Activated CD4-positive, alpha-beta T cell treated with anti-CD3 and anti-CD28 coated beads for 36 hours (primary cell): ENCODE results near the gene ADORA1. TPM values are rescaled to one million over a fixed set of nuclear protein-coding genes. Genes with fewer than 3 reads are reported as not detected.
A peak's percentile ranks its signal among the peaks of the same experiment; 100 is the strongest.

Source experiments
- ATAC-seq: fragments of 200-7000 bp; cut with Tn5 transposase; one replicate; pipeline ENCODE4 v1.10.0; 2021; ENCODE audit warnings: mild to moderate bottlenecking, moderate library complexity
- CTCF ChIA-PET: fragments of 350-600 bp; sonication (Branson Sonifier 250); formaldehyde crosslinking; loops from one replicate; lab custom pipeline; 2021; ENCODE audit warnings: antibody characterized with exemption; lab: Charles Lee
- POLR2A ChIA-PET: fragments of 350-600 bp; sonication (Branson Sonifier 250); formaldehyde crosslinking; loops from one replicate; lab custom pipeline; 2021; ENCODE audit warnings: antibody characterized with exemption, inconsistent platforms; lab: Charles Lee
- DNase-seq: peaks from one replicate; pipeline ENCODE4 v3.0.0-alpha.2; 2020
- H3K27ac Mint-ChIP-seq: one replicate; pipeline ENCODE4 v1.8.0; 2021; ENCODE audit warnings: mixed read lengths
- H3K27me3 Mint-ChIP-seq: one replicate; pipeline ENCODE4 v1.8.0; 2021; ENCODE audit warnings: mixed read lengths
- H3K36me3 Mint-ChIP-seq: one replicate; pipeline ENCODE4 v1.8.0; 2021; ENCODE audit warnings: low read depth, mixed read lengths
- H3K4me1 Mint-ChIP-seq: one replicate; pipeline ENCODE4 v1.8.0; 2021; ENCODE audit warnings: mixed read lengths
- H3K4me3 Mint-ChIP-seq: one replicate; pipeline ENCODE4 v1.8.0; 2021; ENCODE audit warnings: mild to moderate bottlenecking, moderate library complexity, mixed read lengths
- H3K9me3 Mint-ChIP-seq: one replicate; pipeline ENCODE4 v1.8.0; 2021; ENCODE audit warnings: low read depth, mixed read lengths
- intact Hi-C, 2 experiments: fragments of 100-400 bp; cut with DNase I in 1 of 2; cut with micrococcal nuclease in 1 of 2; formaldehyde crosslinking; loops; one replicate each; pipeline versions ENCODE4 v1.14.2 to v1.15.1; 2022 to 2024; cut with DNase I, micrococcal nuclease
- total RNA-seq, 2 experiments: library from RNA; stranded (reverse); gene quantifications; one replicate each; pipeline ENCODE4 v1.2.3, GENCODE V29; 2021

Gene ADORA1
- total RNA-seq, 2 experiments from 2014 or later = not detected

GRCh38 chr1:203210988-203211387 lies 83.5 kb downstream of the ADORA1 start:
- DNase-seq = no peak

GRCh38 chr1:203211812-203212211 lies 84.3 kb downstream of the ADORA1 start:
- CTCF ChIA-PET = interaction anchor here (1.0 to 1.2 kb wide), 2 partner anchors 64 to 84 kb away, joined by 3 to 4 read pairs; partner anchors contain the start of gene ADORA1
- Mint-ChIP-seq H3K27ac (no peak overlapping the region), H3K4me3 (no peak overlapping the region), H3K4me1 (no peaks in the 10 kb centered on the region), H3K9me3 (no peaks in the 10 kb centered on the region), H3K36me3 (no peaks in the 10 kb centered on the region), H3K27me3 (peaks cover 7% of the 10 kb centered on the region)
- no peak for ATAC-seq
- intact Hi-C loops = no loop called here
- DNase-seq = no peak
- POLR2A ChIA-PET = interaction anchor here (0.5 kb wide), 1 partner anchor 409 kb away, joined by 11 read pairs; no protein-coding TSS in a partner anchor

More at GRCh38 chr1:203210988-203211387, 83.5 kb downstream of the ADORA1 start:
- no peak overlapping the region for H3K27ac Mint-ChIP-seq
- no peaks in the 10 kb centered on the region for H3K9me3 Mint-ChIP-seq
- ChIA-PET CTCF (interaction anchor here (0.6 to 1.0 kb wide), 3 partner anchors 56 to 492 kb away, joined by 3 to 4 read pairs (median 3); no protein-coding TSS in a partner anchor), POLR2A (no interaction called here)
- H3K4me1 Mint-ChIP-seq = no peaks in the 10 kb centered on the region
- peaks cover 2% of the 10 kb centered on the region for H3K27me3 Mint-ChIP-seq
- no peak for ATAC-seq
- H3K4me3 Mint-ChIP-seq = no peak overlapping the region
- intact Hi-C loops = no loop called here
- no peaks in the 10 kb centered on the region for H3K36me3 Mint-ChIP-seq

GRCh38 chr1:203213126-203213525 lies 85.6 kb downstream of the ADORA1 start:
- H3K27me3 Mint-ChIP-seq = peaks cover 7% of the 10 kb centered on the region
- ATAC-seq (no peak), DNase-seq (no peak)
- H3K4me1 Mint-ChIP-seq = no peaks in the 10 kb centered on the region
- ChIA-PET POLR2A (no interaction called here), CTCF (interaction anchor here (0.9 kb wide), 1 partner anchor 174 kb away, joined by 3 read pairs; no protein-coding TSS in a partner anchor)
- H3K36me3 Mint-ChIP-seq = no peaks in the 10 kb centered on the region
- no peak overlapping the region for H3K27ac Mint-ChIP-seq
- H3K9me3 Mint-ChIP-seq = no peaks in the 10 kb centered on the region
- no peak overlapping the region for H3K4me3 Mint-ChIP-seq
- intact Hi-C loops = no loop called here

- Mint-ChIP-seq H3K27ac (no peak overlapping the region), H3K27me3 (peaks cover 7% of the 10 kb centered on the region), H3K4me3 (no peak overlapping the region), H3K36me3 (no peaks in the 10 kb centered on the region), H3K9me3 (no peaks in the 10 kb centered on the region), H3K4me1 (no peaks in the 10 kb centered on the region)
- intact Hi-C loops = no loop called here
- ATAC-seq (no peak), DNase-seq (no peak)
- POLR2A ChIA-PET = no interaction called here
- CTCF ChIA-PET = interaction anchor here (0.6 to 4.4 kb wide), 29 partner anchors 8 to 1861 kb away, joined by 3 to 67 read pairs (median 4); partner anchors contain the start of gene CHI3L1
These were observed 87.3 kb downstream of the ADORA1 start for GRCh38 chr1:203214871-203215270.

- Mint-ChIP-seq H3K9me3 (no peaks in the 10 kb centered on the region), H3K27ac (no peak overlapping the region), H3K27me3 (peaks cover 7% of the 10 kb centered on the region), H3K4me3 (no peak overlapping the region), H3K36me3 (no peaks in the 10 kb centered on the region), H3K4me1 (no peaks in the 10 kb centered on the region)
- no peak for ATAC-seq
- intact Hi-C loops = no loop called here
- POLR2A ChIA-PET = no interaction called here
- CTCF ChIA-PET = interaction anchor here (0.6 to 4.4 kb wide), 46 partner anchors 9 to 729 kb away, joined by 3 to 67 read pairs (median 4); partner anchors contain the start of genes ADORA1 and CHI3L1
- DNase-seq = no peak
These were observed 88.0 kb downstream of the ADORA1 start for GRCh38 chr1:203215573-203215972.

GRCh38 chr1:203216274-203217138 lies 89.0 kb downstream of the ADORA1 start:
- intact Hi-C loops = loop anchor here (1.0 to 2.0 kb wide), 4 partner anchors 44 to 177 kb away; no protein-coding TSS in a partner anchor
- Mint-ChIP-seq H3K9me3 (no peaks in the 10 kb centered on the region), H3K27ac (no peak overlapping the region), H3K36me3 (no peaks in the 10 kb centered on the region), H3K4me3 (no peak overlapping the region), H3K4me1 (no peaks in the 10 kb centered on the region), H3K27me3 (peaks cover 7% of the 10 kb centered on the region)
- DNase-seq (peak; percentile 71), ATAC-seq (peak; percentile 80)
- CTCF ChIA-PET = interaction anchor here (0.6 to 4.4 kb wide), 44 partner anchors 8 to 1581 kb away, joined by 3 to 67 read pairs (median 4); partner anchors contain the start of gene ADORA1
- POLR2A ChIA-PET = no interaction called here

Other genes with a start within 250 kb of the ADORA1 start
- 1 to 10 TPM; 6.8 to 7.4 TPM for gene RABIF, start 238.6 kb upstream of the ADORA1 start, total RNA-seq
- 10 to 100 TPM; 32.1 to 39.1 TPM for gene KLHL12, start 200.5 kb upstream of the ADORA1 start, total RNA-seq
- 10 to 100 TPM; 65.4 to 85.1 TPM for gene ADIPOR1, start 169.4 kb upstream of the ADORA1 start, total RNA-seq
- gene CYB5R1, start 160.5 kb upstream of the ADORA1 start, total RNA-seq = 10 to 100 TPM; 15.4 to 19.0 TPM
- gene TMEM183A, start 120.4 kb upstream of the ADORA1 start, total RNA-seq = 10 to 100 TPM; 68.6 to 71.0 TPM
- gene PPFIA4, start 101.2 kb upstream of the ADORA1 start, total RNA-seq = 10 to 100 TPM; 51.2 to 56.4 TPM
- gene MYOG, start 41.7 kb upstream of the ADORA1 start, total RNA-seq = not detected
- not detected for gene MYBPH, start 48.1 kb downstream of the ADORA1 start, total RNA-seq
- gene CHI3L1, start 59.0 kb downstream of the ADORA1 start, total RNA-seq = under 1 TPM; 0.09 to 0.18 TPM
- gene CHIT1, start 101.9 kb downstream of the ADORA1 start, total RNA-seq = under 1 TPM; 0.63 to 0.80 TPM
- 100 to 1,000 TPM; 114 to 142 TPM for gene BTG2, start 177.8 kb downstream of the ADORA1 start, total RNA-seq
- under 1 TPM; 0.87 to 0.98 TPM for gene FMOD, start 223.4 kb downstream of the ADORA1 start, total RNA-seq